ENCODE measurements around the gene SNRPE.
"Not testable (repeated sequence)": the region's sequence is repeated elsewhere in the genome, so short reads cannot be mapped to it uniquely, and the experiment has no call there.

The SNRPE gene

GRCh38 chr1:203861379-203862184, at the start of gene SNRPE:
TSS of gene SNRPE (plus strand) at chr1:203861599. CDS start at chr1:203861660, 61 bp downstream.
- peak; percentile 98 to 99 for DNase-seq

- DNase-seq: no peak
These were observed 47.6 kb upstream of the SNRPE start for GRCh38 chr1:203813581-203814341.

GRCh38 chr1:203818399-203818798, 43.0 kb upstream of the SNRPE start:
- no peak for DNase-seq

GRCh38 chr1:203823306-203823705, 38.1 kb upstream of the SNRPE start:
- DNase-seq: peak in 1 of 2 experiments; percentile 7

- DNase-seq: no peak
These were observed 35.2 kb upstream of the SNRPE start for GRCh38 chr1:203826175-203826574.

- DNase-seq: no peak
These were observed 33.4 kb upstream of the SNRPE start for GRCh38 chr1:203828002-203828401.

GRCh38 chr1:203828503-203828902, 32.9 kb upstream of the SNRPE start:
- DNase-seq: no peak

GRCh38 chr1:203829247-203829646, 32.2 kb upstream of the SNRPE start:
- DNase-seq: not testable (repeated sequence)

GRCh38 chr1:203835476-203835875, 25.9 kb upstream of the SNRPE start:
- no peak for DNase-seq

- no peak for DNase-seq
These were observed 22.3 kb upstream of the SNRPE start for GRCh38 chr1:203839081-203839480.

GRCh38 chr1:203840208-203840808, 21.1 kb upstream of the SNRPE start:
- DNase-seq: no peak

GRCh38 chr1:203842559-203842876, 18.9 kb upstream of the SNRPE start:
- DNase-seq: no peak

GRCh38 chr1:203843435-203843834, 18.0 kb upstream of the SNRPE start:
- no peak for DNase-seq

GRCh38 chr1:203853112-203853511, 8.3 kb upstream of the SNRPE start:
- not testable (repeated sequence) for DNase-seq

GRCh38 chr1:203858055-203858454, 3.3 kb upstream of the SNRPE start:
- DNase-seq: no peak

GRCh38 chr1:203858975-203859374, 2.4 kb upstream of the SNRPE start:
- DNase-seq: no peak

GRCh38 chr1:203860396-203861025, 888 bp upstream of the SNRPE start:
- peak; percentile 10 to 70 for DNase-seq

GRCh38 chr1:203867802-203868201, 6.4 kb downstream of the SNRPE start:
- no peak for DNase-seq

- no peak for DNase-seq
These were observed 8.8 kb downstream of the SNRPE start for GRCh38 chr1:203870245-203870644.

GRCh38 chr1:203871114-203871880, 9.9 kb downstream of the SNRPE start:
- peak; percentile 13 to 61 for DNase-seq

- no peak for DNase-seq
These were observed 11.7 kb downstream of the SNRPE start for GRCh38 chr1:203873094-203873493.

- DNase-seq: no peak
These were observed 17.0 kb downstream of the SNRPE start for GRCh38 chr1:203878422-203878821.

GRCh38 chr1:203880606-203881005, 19.2 kb downstream of the SNRPE start:
- DNase-seq: no peak
